HG03108 (cell line): ENCODE results near the gene DNAJC5G.

Experiments used
- ATAC-seq: cut with Tn5 transposase; IDR thresholded peaks from one replicate; pipeline ENCODE4 v1.9.1; 2021; ENCODE audit warnings: moderate library complexity; ENCODE audit not compliant: unreplicated experiment

Gene DNAJC5G

GRCh38 chr2:27275211-27276150 is at the start of gene DNAJC5G:
TSS of gene DNAJC5G (plus strand) at chr2:27275433. CDS start at chr2:27276729, 1,296 bp downstream.
- ATAC-seq, result no peak

- ATAC-seq, result no peak
Observed at GRCh38 chr2:27225526-27225925, 49.7 kb upstream of the DNAJC5G start.

DNA sequence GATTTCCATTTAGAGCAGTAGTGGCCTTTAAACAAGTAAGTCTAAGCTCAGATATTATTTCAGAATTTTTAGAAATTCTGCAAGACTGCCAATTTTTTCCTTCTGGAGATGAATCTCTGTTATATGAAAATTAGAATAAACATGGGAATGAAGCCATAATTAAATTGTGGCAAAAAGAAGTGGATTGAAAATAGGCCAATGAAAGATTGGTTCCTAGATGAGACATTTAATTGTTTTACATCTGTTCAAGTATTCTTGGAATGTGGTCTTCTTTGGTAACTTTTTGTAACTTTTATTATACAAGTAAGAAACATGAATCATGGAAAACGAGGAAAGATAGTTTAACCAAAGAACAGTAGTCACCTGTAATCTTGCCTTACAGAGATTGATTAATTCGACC is 47.7 kb upstream of the DNAJC5G start:
- ATAC-seq, result no peak

DNA sequence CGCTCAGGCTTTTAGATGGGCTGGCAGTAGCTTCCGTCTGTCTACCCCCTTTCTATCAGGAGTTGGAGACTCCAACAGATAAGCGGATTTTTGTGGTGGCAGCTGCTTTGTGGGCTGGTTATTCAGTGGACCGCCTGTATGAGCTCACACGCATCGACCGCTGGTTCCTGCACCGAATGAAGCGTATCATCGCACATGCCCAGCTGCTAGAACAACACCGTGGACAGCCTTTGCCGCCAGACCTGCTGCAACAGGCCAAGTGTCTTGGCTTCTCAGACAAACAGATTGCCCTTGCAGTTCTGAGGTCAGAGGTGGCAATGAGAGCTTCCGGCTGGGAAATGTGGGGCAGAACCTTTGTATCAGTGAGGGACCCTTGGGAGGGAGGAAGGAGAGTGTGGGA is 43.3 kb upstream of the DNAJC5G start:
- ATAC-seq, result no peak

DNA sequence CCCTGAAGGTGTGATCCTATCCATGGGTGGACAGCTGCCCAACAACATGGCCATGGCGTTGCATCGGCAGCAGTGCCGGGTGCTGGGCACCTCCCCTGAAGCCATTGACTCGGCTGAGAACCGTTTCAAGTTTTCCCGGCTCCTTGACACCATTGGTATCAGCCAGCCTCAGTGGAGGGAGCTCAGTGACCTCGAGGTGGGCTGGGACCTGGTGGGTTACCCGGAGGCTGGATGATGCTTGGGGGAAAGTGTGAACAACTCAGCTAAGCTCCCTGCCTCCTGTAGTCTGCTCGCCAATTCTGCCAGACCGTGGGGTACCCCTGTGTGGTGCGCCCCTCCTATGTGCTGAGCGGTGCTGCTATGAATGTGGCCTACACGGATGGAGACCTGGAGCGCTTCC is 41.9 kb upstream of the DNAJC5G start:
- no peak for ATAC-seq

GRCh38 chr2:27236136-27236535 is 39.1 kb upstream of the DNAJC5G start:
- ATAC-seq, result no peak

DNA sequence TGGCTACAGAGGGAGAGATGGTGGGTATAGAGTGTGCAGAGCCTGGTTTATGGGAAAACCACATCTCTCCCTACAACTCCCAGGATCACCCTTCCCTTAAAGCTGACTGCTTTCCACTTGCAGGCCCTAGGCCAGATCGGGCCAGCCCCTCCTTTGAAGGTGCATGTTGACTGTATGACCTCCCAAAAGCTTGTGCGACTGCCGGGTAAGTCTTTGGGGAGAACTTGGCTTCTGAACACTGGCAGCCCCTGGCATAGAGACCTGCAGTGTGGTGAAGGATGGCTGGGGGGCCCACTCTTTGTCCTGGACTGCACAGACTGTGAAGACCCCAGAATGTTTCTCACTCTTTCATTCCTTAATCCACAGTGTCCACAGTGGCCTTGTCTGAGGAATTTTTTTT is 38.6 kb upstream of the DNAJC5G start:
- ATAC-seq, result no peak

GRCh38 chr2:27237341-27237945 is 37.8 kb upstream of the DNAJC5G start:
- ATAC-seq, result no peak

- ATAC-seq, result no peak
Observed at GRCh38 chr2:27238976-27239375, 36.3 kb upstream of the DNAJC5G start.

- no peak for ATAC-seq
Observed at GRCh38 chr2:27240406-27240805, 34.8 kb upstream of the DNAJC5G start.

DNA sequence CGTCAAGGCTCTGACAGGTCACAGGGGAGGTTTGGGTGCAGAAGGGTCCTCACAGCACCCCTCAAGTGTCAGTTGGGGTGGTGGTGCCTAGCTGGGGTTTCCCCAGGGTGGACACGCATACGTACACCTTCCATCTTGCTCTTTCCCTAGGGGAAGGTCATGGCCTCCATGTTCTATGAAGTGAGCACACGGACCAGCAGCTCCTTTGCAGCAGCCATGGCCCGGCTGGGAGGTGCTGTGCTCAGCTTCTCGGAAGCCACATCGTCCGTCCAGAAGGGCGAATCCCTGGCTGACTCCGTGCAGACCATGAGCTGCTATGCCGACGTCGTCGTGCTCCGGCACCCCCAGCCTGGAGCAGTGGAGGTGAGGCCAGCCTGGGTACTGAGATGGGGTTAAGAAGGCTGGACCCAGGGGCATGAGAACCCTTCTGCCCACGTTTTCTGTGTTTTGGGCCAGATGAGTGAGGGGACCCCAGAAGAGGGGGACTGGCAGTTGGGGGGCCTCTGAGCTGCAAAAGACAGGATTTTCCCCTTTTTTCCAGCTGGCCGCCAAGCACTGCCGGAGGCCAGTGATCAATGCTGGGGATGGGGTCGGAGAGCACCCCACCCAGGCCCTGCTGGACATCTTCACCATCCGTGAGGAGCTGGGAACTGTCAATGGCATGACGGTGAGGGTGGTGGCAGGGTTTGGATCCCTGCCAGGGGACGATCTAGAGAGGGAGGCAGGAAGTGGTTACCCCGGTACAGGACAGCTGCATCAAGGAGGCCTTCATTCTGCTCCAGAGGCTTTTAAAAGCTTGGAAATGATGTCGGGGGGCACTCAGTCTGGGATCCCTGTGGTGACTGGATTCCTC is 33.2 kb upstream of the DNAJC5G start:
- no peak for ATAC-seq

GRCh38 chr2:27242614-27242951 is 32.6 kb upstream of the DNAJC5G start:
- no peak for ATAC-seq

DNA sequence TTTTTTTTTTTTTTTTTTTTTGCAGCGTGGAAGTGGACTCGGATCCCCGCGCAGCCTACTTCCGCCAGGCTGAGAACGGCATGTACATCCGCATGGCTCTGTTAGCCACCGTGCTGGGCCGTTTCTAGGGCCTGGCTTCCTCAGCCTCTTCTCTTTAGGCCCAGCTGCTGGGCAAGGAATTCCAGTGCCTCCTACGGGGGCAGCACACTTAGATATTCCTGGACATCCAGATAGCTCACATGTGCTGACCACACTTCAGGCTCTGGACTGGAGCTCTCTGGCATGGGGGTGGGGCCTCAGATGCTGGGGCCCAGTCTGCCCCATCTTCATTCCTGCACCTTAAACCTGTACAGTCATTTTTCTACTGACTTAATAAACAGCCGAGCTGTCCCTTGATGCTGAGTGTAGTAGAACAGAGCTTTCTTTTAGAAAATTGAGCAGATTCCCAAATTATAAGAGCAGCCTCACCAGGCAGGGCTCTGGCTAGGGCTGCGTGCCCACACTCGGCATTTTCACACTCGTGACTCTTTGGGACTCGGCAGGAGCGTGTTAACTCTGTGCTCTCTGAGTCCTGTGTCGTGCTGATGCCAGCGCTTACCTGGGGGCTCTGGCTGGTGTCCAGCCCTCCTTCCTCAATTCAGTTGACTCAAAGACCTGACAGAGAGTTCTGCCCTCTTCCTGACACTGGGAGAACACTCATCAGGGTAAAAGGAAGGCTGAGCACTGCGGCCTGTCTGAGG is 31.7 kb upstream of the DNAJC5G start:
- no peak for ATAC-seq

DNA sequence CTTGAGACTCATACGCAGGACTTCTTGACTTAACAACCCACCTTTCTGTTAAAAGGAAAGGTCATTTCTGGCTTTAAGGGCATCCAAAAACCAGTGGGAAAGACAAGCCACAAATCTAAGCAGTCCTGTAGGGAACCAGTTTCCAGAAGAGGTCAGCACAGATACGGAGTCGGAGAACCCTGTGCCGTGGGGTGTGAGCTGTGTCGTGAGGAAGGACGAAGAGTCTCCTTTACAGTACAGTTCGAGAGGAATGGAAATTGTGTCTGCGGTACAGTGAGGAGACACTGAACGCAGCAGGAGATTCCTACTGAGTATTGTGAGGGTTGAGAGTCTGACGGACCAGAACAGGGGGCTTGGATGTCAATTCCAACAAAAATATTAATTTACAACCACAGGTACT is 30.1 kb upstream of the DNAJC5G start:
- ATAC-seq, result no peak

DNA sequence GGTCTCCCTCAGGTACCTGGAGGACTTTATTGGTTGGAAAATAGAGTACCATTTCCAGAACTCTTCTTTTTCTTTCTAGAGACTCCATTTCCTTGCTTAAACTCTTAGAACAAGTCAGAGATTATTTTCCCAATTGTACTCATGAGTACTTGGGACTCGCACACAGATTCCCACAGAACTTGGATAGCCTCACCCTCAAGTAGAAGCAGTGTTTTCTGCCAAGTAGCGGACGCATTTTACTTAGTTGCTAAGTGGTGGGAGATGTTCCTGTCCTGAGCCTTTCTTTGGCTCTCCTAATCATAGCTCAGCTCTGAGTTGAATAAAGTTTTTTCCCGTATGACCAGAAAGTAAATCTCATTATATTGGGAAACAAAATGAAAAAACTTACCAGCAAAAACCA is 29.6 kb upstream of the DNAJC5G start:
- ATAC-seq, result no peak

- ATAC-seq, result no peak
Observed at GRCh38 chr2:27247893-27248292, 27.3 kb upstream of the DNAJC5G start.

GRCh38 chr2:27249159-27249890 is 25.9 kb upstream of the DNAJC5G start:
- no peak for ATAC-seq

DNA sequence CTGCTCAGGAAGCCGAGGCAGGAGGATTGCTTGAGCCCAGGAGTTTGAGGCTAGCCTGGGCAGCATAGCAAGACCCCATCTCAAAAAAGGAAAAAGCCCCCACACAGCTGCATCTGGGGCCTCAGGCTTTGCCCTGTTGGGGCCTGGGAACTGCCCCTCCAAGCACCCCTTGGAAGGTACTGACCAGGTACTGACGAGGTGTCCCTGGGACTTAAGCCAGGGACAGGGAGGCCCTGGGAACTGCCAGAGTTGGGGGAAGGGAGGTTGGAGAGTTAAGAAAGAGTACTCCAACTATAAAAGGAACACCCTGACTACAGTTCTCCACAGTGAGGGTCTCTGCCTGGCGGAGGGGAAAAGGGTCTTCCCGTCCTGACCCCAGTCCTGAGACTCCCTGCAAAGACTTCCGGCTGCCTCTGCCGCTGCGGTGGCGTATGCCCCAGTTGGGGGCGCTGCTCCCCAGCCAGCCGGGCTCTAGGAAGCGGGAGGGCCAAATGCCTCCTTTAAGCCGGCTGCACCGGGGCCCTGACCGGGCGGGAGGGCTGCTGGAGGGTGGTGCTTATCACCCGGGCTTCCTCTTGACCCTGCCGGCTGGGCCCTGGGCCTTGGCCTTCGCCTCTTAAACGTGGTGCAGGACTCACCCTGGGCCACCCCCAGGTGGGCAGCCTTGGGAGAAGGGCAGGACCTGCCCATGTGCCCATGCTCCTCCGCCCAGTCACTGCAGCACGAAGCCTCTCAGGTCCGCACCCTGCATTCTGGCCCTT is 25.2 kb upstream of the DNAJC5G start:
- ATAC-seq, result no peak

GRCh38 chr2:27250652-27251379 is 24.4 kb upstream of the DNAJC5G start:
- no peak for ATAC-seq
